ENCODE results near the gene CRYGC.
"Not testable (repeated sequence)": the region's sequence is repeated elsewhere in the genome, so short reads cannot be mapped to it uniquely, and the experiment has no call there.

Gene CRYGC, protein sequence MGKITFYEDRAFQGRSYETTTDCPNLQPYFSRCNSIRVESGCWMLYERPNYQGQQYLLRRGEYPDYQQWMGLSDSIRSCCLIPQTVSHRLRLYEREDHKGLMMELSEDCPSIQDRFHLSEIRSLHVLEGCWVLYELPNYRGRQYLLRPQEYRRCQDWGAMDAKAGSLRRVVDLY

DNA sequence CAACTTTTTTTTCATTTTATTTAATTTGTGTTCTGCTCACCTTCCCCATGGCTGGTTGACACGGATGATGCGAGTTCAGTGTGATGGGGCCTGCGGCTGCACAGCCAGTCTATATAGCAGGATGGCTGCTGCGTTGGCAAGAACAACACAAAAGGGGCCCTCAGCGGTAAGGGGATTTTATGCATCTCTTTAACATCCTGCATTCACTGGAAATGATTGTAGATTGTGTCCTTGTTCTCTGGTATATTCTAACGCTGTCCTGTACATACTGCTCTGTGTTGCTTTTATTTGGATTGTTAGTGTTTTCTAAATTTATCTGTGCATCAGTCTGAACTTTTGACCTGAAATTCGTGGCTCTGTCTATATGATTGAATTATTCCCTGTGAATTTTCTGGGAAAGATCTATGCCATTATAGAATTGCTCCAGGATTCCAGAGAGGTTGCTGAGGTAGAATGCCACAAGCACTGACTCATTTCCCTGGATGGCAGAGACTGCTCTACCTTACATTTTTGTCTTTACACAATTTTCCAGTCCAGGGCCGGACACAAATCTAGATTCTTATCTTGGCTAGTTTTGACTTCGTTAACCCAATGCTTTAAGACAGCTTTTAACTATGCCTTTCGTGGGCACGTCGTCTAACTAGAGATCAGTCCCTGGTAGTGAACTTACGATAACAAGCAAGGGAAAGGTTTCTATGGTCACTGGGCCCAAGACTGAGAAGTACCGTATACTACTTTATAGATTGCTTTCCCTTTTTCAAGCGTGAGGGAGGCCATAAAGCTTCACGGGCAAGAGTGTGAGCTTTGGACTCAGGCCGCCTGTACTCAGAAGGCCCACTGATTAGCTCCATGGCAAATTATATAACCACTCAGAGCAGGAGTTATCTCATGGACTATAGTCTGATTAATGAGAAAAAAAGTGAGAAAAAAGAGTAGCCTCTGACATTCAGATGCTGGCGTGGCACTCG, at the start of gene CRYGC:
CRYGC (minus strand) TSS at position 85 of the 968 bp plus-strand sequence; CDS start at position 49, 36 bp downstream.
- DNase-seq, result no peak

- DNase-seq, result no peak
Measured at GRCh38 chr2:208179028-208179609, 49.5 kb upstream of the CRYGC start.

GRCh38 chr2:208175840-208176153, 46.2 kb upstream of the CRYGC start:
- DNase-seq, result no peak

DNA sequence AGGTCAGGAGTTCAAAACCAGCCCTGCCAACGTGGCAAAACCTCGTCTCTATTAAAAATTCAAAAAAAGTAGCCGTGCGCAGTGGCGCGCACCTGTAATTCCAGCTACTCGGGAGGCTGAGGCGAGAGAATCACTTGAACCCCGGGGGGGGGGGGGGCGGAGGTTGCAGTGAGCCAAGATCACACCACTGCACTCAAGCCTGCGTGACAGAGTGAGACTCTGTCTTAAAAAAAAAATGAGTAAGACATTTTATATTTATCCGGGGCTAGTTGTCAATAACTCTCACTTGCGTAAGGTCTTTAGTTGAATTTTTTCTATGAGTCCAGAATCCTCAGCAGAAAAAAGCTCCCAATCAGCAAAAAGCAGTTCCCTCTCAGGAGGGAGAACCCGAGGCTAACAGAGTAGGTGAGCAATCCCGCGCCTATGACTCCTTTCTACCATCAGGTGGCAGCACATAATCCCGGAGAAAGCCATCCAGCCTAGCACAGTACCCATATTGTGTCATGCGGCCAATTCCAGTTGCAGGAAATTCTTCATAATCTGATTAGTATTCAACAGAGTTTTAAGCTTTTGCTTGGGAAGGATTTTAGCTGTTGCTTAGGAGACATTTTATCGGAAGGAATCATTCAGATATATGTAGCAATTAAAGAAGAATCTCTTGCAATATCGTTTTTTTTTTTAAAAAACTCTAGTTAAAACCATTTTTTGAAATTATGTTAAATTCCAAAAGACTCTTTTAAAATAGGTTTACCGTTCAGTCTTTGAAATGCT, 45.6 kb upstream of the CRYGC start:
- DNase-seq, result peak; percentile 40

DNA sequence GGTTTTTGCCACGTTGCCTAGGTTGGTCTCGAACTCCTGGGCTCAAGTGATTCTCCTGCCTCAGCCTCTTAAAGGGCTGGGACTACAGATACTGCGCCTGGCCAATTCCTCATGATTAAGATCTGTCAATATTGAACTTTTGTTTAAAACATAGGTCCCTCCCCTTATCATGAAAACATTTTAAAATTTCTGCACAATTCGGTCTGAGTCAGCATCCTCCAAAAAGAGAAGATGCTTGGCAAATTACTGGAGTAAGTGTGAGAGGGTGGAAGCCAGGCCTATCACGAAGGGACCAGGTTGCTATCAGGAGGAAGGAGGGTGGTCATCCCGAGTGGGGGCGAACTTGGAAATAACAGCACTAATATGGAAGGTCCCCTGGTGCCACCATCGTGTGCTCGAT, 44.5 kb upstream of the CRYGC start:
- DNase-seq, result no peak

GRCh38 chr2:208172125-208172524, 42.5 kb upstream of the CRYGC start:
- DNase-seq, result no peak

GRCh38 chr2:208164951-208165755, 35.5 kb upstream of the CRYGC start:
- no peak for DNase-seq

GRCh38 chr2:208163489-208163888, 33.9 kb upstream of the CRYGC start, which contains the start of gene CRYGA:
CRYGA (minus strand) TSS chr2:208163589; CDS start chr2:208163556, 33 bp downstream.
- DNase-seq, result no peak

- no peak for DNase-seq
Measured at GRCh38 chr2:208156439-208156838, 26.8 kb upstream of the CRYGC start.

- DNase-seq, result no peak
Measured at GRCh38 chr2:208153156-208153555, 23.5 kb upstream of the CRYGC start.

GRCh38 chr2:208150956-208151355, 21.3 kb upstream of the CRYGC start:
- no peak for DNase-seq

GRCh38 chr2:208150094-208150493, 20.5 kb upstream of the CRYGC start:
- no peak for DNase-seq

DNA sequence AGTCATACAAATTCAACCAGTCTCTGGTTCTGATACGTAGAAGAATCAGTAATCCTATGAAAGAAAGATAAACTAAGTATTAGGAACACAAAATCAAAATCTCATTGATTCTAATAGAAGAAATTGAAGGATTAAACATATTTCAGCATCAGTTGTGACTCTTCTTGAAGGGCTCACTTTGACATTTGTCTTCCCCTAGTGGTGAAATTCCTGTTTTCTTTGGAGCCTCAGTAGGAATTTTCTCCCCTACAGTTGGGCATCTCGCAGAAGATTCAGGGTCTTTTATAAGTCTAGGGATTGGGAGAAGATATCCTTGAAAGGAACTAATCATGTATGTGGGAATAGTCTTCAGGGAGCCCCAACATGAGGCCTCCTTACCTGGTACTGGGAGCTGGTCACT, 19.2 kb upstream of the CRYGC start:
- DNase-seq, result no peak

GRCh38 chr2:208147759-208148158, 18.1 kb upstream of the CRYGC start:
- DNase-seq, result no peak

GRCh38 chr2:208147008-208147407, 17.4 kb upstream of the CRYGC start:
- no peak for DNase-seq

GRCh38 chr2:208146006-208146405, 16.4 kb upstream of the CRYGC start, which contains the start of gene CRYGB:
CRYGB (minus strand) TSS chr2:208146158; CDS start chr2:208146120, 38 bp downstream.
- no peak for DNase-seq

DNA sequence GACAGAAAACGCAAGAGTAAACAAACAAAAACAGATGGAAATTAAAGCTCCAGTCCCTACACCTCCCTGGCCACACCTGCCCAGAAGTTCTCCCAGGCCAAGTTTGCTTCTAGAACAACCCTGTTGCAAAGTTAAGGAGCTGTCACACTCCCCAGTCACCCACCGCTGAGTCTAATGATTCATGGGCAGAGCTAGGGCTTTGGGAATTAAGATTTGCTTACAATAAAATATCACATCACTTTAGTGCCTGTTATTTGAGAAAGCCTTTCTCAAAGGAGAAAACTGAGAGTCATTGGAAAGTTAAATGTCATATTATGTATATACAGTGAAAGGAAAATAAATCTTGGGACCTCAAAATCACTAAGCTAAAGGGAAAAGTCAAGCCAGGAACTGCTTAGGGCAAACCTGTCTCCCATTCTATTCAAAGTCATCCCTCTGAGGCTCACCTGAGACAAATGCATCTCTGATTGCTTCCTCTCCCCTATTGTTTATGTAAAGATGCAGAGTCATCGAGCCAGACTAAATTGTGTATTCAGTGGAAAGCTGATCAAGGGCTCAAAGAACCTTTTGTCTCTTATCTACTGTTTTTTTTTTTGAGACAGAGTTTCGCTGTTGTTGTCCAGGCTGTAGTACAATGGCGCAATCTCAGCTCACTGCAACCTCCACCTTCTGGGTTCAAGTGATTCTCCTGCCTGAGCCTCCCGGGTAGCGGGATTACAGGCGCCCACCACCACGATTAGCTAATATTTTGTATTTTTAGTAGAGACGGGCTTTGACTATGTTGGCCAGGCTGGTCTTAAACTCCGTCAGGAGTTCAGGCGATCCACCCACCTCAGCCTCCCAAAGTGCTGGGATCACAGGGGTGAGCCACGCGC, 13.5 kb upstream of the CRYGC start:
- DNase-seq, result no peak

DNA sequence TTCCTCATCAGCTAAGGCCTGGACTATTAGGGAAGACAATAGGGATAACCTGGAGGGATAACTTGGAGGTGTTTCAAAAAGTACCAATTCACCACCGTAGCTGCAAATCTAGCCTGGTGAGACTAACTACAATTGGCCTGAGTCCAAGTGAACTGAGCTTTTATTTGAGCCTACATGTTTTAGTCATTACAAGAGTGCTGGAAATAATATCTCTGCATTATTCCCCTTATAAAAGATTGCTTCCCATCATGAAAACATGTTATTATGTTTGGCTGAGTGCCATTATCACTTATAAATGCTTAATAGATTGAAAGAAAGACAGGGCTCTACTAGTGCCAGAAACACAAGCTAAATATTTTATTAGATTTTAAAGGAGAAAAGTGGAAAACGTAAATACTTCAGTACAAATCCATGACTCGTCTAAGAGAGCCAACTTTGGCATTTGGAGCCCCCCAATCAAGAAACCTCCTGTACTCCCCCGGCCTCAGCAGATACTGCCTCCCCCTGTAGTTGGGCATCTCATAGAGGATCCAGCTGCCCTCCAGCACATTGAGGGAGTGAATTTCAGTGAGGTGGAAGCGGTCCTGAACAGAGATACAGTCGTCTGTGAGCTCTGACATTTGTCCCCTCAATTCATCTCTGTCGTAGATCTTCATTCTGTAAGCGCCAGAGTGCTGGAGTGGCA, 12.8 kb upstream of the CRYGC start:
- DNase-seq, result no peak

GRCh38 chr2:208139447-208139846, 9.8 kb upstream of the CRYGC start:
- no peak for DNase-seq

DNA sequence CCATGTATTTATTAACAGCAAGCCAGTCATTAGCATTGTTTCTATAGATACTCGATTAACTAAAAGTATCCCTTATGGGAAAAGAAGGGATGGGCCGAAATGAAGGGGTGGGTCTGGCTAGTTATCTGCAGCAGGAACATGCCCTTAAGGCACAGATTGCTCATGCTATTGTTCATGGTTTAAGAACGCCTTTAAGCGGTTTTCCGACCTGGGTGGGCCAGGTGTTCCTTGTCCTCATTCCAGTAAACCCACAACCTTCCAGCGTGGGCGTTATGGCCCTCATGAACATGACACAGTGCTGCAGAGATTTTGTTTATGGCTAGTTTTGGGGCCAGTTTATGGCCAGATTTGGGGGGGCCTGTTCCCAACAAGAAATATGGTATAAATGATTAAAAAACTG, 8.7 kb upstream of the CRYGC start:
- not testable (repeated sequence) for DNase-seq

DNA sequence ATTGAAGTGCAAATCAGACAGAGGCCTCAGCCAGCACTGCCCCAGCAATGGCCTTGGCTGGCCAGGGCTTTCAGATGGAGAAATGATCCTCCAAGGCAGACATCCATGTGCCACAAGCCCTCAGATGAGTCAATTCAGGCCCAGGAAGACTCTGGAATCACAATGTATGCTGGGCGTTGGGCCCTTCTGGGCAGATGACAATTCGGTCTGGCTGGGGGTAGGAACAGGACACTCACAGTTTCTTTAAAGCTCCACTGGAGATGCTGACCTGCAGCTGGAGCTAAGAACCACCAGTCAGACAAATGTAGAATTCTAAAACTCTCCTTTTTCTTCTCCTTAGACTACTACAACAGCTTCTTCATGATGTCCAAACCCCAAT, 7.1 kb upstream of the CRYGC start:
- DNase-seq, result no peak
